Kidney (tissue), 14 donors: Measurements from ENCODE around the gene GADD45A. TPM values are rescaled to one million over a fixed set of nuclear protein-coding genes. Genes with fewer than 3 reads are reported as not detected.
A peak's percentile ranks its signal among the peaks of the same experiment; 100 is the strongest.

ENCODE experiments used
- DNase-seq, 5 donors: peaks; one replicate each; pipeline ENCODE4 v3.0.0-alpha.2; 2013 to 2020
- FAIRE-seq: peaks from 2 replicates; lab custom pipeline; 2012; peaks lifted over from hg19 to GRCh38; lab: Jason Lieb, UNC
- H3K27ac ChIP-seq, 2 donors: one replicate each; pipeline ENCODE4 v1.7.0; 2013; ENCODE audit warnings: low read depth in 2 of 2, low read length in 2 of 2, inconsistent platforms in 1 of 2
- H3K27me3 ChIP-seq: one replicate; pipeline ENCODE4 v1.7.1; 2013; ENCODE audit warnings: low read length, inconsistent platforms; ENCODE audit not compliant: control insufficient read depth, insufficient read depth
- H3K36me3 ChIP-seq, 3 donors: one replicate each; pipeline versions ENCODE4 v1.7.0 to v1.7.1; 2013; ENCODE audit warnings: low read length in 3 of 3, control low read depth in 1 of 3, inconsistent platforms in 1 of 3; ENCODE audit not compliant: insufficient read depth in 3 of 3, control insufficient read depth in 2 of 3
- H3K4me1 ChIP-seq, 3 donors: one replicate each; pipeline versions ENCODE4 v1.7.0 to v1.7.1; 2013; ENCODE audit warnings: low read length in 3 of 3, inconsistent platforms in 1 of 3, low read depth in 1 of 3; ENCODE audit not compliant: control insufficient read depth in 2 of 3, insufficient read depth in 2 of 3
- H3K4me3 ChIP-seq, 3 donors: one replicate each; pipeline versions ENCODE4 v1.7.0 to v1.8.1; 2013; ENCODE audit warnings: low read length in 3 of 3, control low read depth in 1 of 3, inconsistent platforms in 1 of 3
- H3K9ac ChIP-seq, 3 donors: one replicate each; pipeline versions ENCODE4 v1.7.0 to v1.7.1; 2013; ENCODE audit warnings: low read length in 3 of 3, control low read depth in 1 of 3, inconsistent platforms in 1 of 3
- H3K9me3 ChIP-seq, 3 donors: one replicate each; pipeline versions ENCODE4 v1.7.0 to v1.7.1; 2013; ENCODE audit warnings: low read length in 3 of 3, control low read depth in 1 of 3, inconsistent platforms in 1 of 3; ENCODE audit not compliant: control insufficient read depth in 2 of 3, insufficient read depth in 1 of 3
- CTCF ChIP-seq: IDR thresholded peaks from 3 replicates; pipeline ENCODE4 v1.5.1; 2012; ENCODE audit warnings: mild to moderate bottlenecking, moderate library complexity, borderline replicate concordance; ENCODE audit not compliant: insufficient read depth; ENCODE audit errors: extremely low read depth
- intact Hi-C: fragments of 100-400 bp; cut with DNase I; formaldehyde crosslinking; loops from one replicate; pipeline ENCODE4 v1.11.1; 2022
- polyA plus RNA-seq: library from polyadenylated mRNA; stranded (reverse); fragments of 350-450 nt; fragmentation: Illumina TruSeq; extraction: RNeasy Lipid Tissue Mini Kit (QIAGEN cat#74804); gene quantifications from one replicate; pipeline ENCODE4 v1.2.3, GENCODE V29; 2014; ENCODE audit warnings: low read depth, low replicate concordance; ENCODE audit not compliant: insufficient read depth
- total RNA-seq: library from RNA; stranded (reverse); fragmentation: NEBNext Ultra II Directional; extraction: Animal tissue kit (Norgen Biotek cat#: 25700); gene quantifications from one replicate; pipeline ENCODE4 v1.2.1, GENCODE V29; 2021
- donor health status: control.
- donor health status: control.
- donor health status: control.
- donor health status: control.
- donor health status: control.
- donor health status: DM: yes; HTN: yes; CAD: no.
- donor health status: Normal renal cell carcinoma (clear cell type).

GADD45A gene
- total and polyA plus RNA-seq, 2 donors from 2014 or later, result 85.6 to 218 TPM

DNA sequence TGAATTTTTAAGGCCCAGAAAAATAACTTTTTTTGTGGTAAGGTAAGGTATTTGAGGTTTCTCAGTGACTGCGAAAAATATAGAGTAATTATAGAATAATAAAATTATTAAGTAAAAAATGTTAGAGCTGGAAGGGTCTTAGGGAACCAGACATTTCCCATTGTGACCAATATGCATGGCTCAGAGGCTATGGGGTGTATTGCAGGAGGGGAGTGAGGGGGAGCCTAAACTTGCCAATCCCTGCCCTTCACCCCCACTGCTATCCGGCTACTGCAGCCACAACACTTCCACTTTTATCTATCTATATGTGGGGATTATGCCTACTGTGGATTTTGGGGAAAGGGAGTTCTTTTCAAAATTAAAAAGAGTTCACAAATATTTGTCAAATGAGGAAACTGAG, 7.6 kb upstream of the GADD45A start:
- Histone ChIP-seq H3K27me3 (no peaks in the 10 kb centered on the region), H3K36me3 (no peaks in the 10 kb centered on the region), H3K9ac (no peak overlapping the region), H3K9me3 (no peaks in the 10 kb centered on the region), H3K4me1 (peaks cover 0 to 6% (median 2%) of the 10 kb centered on the region in 3 donors), H3K27ac (no peak overlapping the region), H3K4me3 (no peak overlapping the region)
- no peak for TF ChIP-seq CTCF
- intact Hi-C loops, result no loop called here
- FAIRE-seq, result no peak
- no peak for DNase-seq

- Histone ChIP-seq H3K9me3 (no peaks in the 10 kb centered on the region), H3K36me3 (no peaks in the 10 kb centered on the region), H3K4me3 (no peak overlapping the region), H3K4me1 (peaks cover 2 to 6% (median 3%) of the 10 kb centered on the region in 3 donors), H3K27ac (no peak overlapping the region), H3K9ac (no peak overlapping the region), H3K27me3 (no peaks in the 10 kb centered on the region)
- FAIRE-seq (no peak), DNase-seq (peak in 3 of 5 donors; percentile 14 to 82 (median 77))
- intact Hi-C loops, result no loop called here
- TF ChIP-seq CTCF, result no peak
These were observed 7.1 kb upstream of the GADD45A start for GRCh38 chr1:67677930-67678329.

- Histone ChIP-seq H3K9ac (no peak overlapping the region), H3K9me3 (no peaks in the 10 kb centered on the region), H3K27me3 (no peaks in the 10 kb centered on the region), H3K36me3 (no peaks in the 10 kb centered on the region), H3K4me1 (peaks cover 5 to 10% (median 9%) of the 10 kb centered on the region in 3 donors), H3K27ac (no peak overlapping the region), H3K4me3 (no peak overlapping the region)
- no peak for TF ChIP-seq CTCF
- intact Hi-C loops, result loop anchor here (10.0 kb wide), 1 partner anchor 75 kb away; no protein-coding TSS in a partner anchor
- FAIRE-seq, result no peak
- DNase-seq, result no peak
These were observed 5.3 kb upstream of the GADD45A start for GRCh38 chr1:67679691-67680090.

DNA sequence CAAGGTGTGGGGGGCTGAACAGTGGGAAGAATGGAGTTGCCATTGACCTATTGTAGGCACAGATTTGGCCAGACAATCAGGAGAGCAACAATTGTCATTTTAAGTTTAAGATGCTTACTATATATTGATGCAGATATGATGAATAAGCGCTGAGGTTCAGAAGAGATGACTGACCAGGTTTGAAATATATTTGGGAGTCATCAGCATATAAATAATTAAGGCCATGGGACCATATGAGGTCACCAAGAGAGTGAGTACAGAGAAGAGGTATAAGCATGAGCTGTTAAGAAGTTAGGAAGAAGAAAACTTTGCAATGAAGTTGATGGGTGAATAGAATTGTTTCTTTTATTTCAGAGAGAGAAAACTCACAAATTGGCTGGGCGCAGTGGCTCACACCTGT, 4.5 kb upstream of the GADD45A start:
- Histone ChIP-seq H3K9ac (no peak overlapping the region), H3K36me3 (no peaks in the 10 kb centered on the region), H3K4me1 (peaks cover 5 to 10% (median 9%) of the 10 kb centered on the region in 3 donors), H3K9me3 (no peaks in the 10 kb centered on the region), H3K27me3 (no peaks in the 10 kb centered on the region), H3K4me3 (no peak overlapping the region), H3K27ac (no peak overlapping the region)
- intact Hi-C loops, result loop anchor here (10.0 kb wide), 1 partner anchor 74 kb away; no protein-coding TSS in a partner anchor
- no peak for DNase-seq
- FAIRE-seq, result no peak
- TF ChIP-seq CTCF, result no peak
